HepG2 (cell line): Measurements from ENCODE around the gene RPS6KL1. TPM values are rescaled to one million over a fixed set of nuclear protein-coding genes. Genes with fewer than 3 reads are reported as not detected.

ENCODE experiments used
- CBX5 ChIP-seq: sonication (generic); formaldehyde crosslinking; IDR thresholded peaks from 2 replicates; pipeline ENCODE4 v1.4.0; 2020; ENCODE audit warnings: missing genetic modification reagents, borderline replicate concordance
- CREM ChIP-seq, 2 experiments: sonication (generic) in 1 of 2; formaldehyde crosslinking in 1 of 2; IDR thresholded peaks; 2 replicates each; pipeline versions ENCODE4 v1.4.0 to v1.6.1; 2016 to 2020; ENCODE audit warnings: antibody characterized with exemption in 1 of 2, mild to moderate bottlenecking in 1 of 2, missing genetic modification reagents in 1 of 2
- E2F2 ChIP-seq: sonication (generic); formaldehyde crosslinking; IDR thresholded peaks from 2 replicates; pipeline ENCODE4 v1.4.0; 2020; ENCODE audit warnings: missing genetic modification reagents, borderline replicate concordance
- JUN ChIP-seq: sonication (generic); formaldehyde crosslinking; IDR thresholded peaks from 2 replicates; pipeline ENCODE4 v1.4.0; 2020; ENCODE audit warnings: mild to moderate bottlenecking, missing genetic modification reagents
- JUND ChIP-seq: sonication (generic); formaldehyde crosslinking; IDR thresholded peaks from 2 replicates; pipeline ENCODE4 v1.8.0; 2022; ENCODE audit warnings: mild to moderate bottlenecking, missing genetic modification reagents
- KLF12 ChIP-seq: sonication (generic); formaldehyde crosslinking; IDR thresholded peaks from 2 replicates; pipeline ENCODE4 v1.4.0; 2020; ENCODE audit warnings: missing genetic modification reagents, borderline replicate concordance
- KMT2A ChIP-seq: sonication (generic); formaldehyde crosslinking; IDR thresholded peaks from 2 replicates; pipeline ENCODE4 v1.4.0; 2020; ENCODE audit warnings: missing genetic modification reagents
- MYNN ChIP-seq: sonication (generic); formaldehyde crosslinking; IDR thresholded peaks from 2 replicates; pipeline ENCODE4 v1.4.0; 2020; ENCODE audit warnings: mild to moderate bottlenecking, low read depth, missing genetic modification reagents
- NFE2L1 ChIP-seq: sonication (generic); formaldehyde crosslinking; IDR thresholded peaks from 2 replicates; pipeline ENCODE4 v1.4.0; 2020; ENCODE audit warnings: missing genetic modification reagents, mild to moderate bottlenecking, borderline replicate concordance
- NFIC ChIP-seq: IDR thresholded peaks from 2 replicates; pipeline ENCODE4 v1.6.1; 2012; ENCODE audit warnings: mild to moderate bottlenecking, low read length, inconsistent platforms
- NFYB ChIP-seq: sonication (generic); formaldehyde crosslinking; IDR thresholded peaks from 2 replicates; pipeline ENCODE4 v1.4.0; 2020; ENCODE audit warnings: missing genetic modification reagents
- NR0B2 ChIP-seq: sonication (generic); formaldehyde crosslinking; IDR thresholded peaks from 2 replicates; pipeline ENCODE4 v1.4.0; 2020; ENCODE audit warnings: mild to moderate bottlenecking, missing genetic modification reagents
- NR1H2 ChIP-seq: sonication (generic); formaldehyde crosslinking; IDR thresholded peaks from 2 replicates; pipeline ENCODE4 v1.8.1; 2022; ENCODE audit warnings: low read depth, missing genetic modification reagents, borderline replicate concordance
- PAF1 ChIP-seq: IDR thresholded peaks from 2 replicates; pipeline ENCODE4 v1.6.1; 2016; ENCODE audit warnings: missing genetic modification reagents, missing compliant biosample characterization
- SMYD3 ChIP-seq: sonication (generic); formaldehyde crosslinking; IDR thresholded peaks from 2 replicates; pipeline ENCODE4 v1.8.1; 2023; ENCODE audit warnings: mild to moderate bottlenecking, missing genetic modification reagents
- TEAD3 ChIP-seq: optimal IDR thresholded peaks from 2 replicates; pipeline ENCODE3; 2016; ENCODE audit warnings: borderline replicate concordance
- THAP11 ChIP-seq: IDR thresholded peaks from 2 replicates; pipeline ENCODE4 v1.6.1; 2016; ENCODE audit warnings: missing biosample characterization, missing genetic modification reagents
- ZNF292 ChIP-seq: sonication (generic); formaldehyde crosslinking; IDR thresholded peaks from 2 replicates; pipeline ENCODE4 v1.8.1; 2022; ENCODE audit warnings: mild to moderate bottlenecking, low read depth, missing genetic modification reagents, borderline replicate concordance
- ZNF331 ChIP-seq: sonication (generic); formaldehyde crosslinking; IDR thresholded peaks from 2 replicates; pipeline ENCODE4 v1.4.0; 2020; ENCODE audit warnings: missing genetic modification reagents
- ZNF512B ChIP-seq: sonication (generic); formaldehyde crosslinking; IDR thresholded peaks from 2 replicates; pipeline ENCODE4 v1.5.1; 2020; ENCODE audit warnings: missing genetic modification reagents, mild to moderate bottlenecking, borderline replicate concordance
- ZNF580 ChIP-seq: IDR thresholded peaks from 2 replicates; pipeline ENCODE4 v1.6.1; 2016; ENCODE audit warnings: low read depth, borderline replicate concordance
- ZNF75D ChIP-seq: sonication (generic); formaldehyde crosslinking; IDR thresholded peaks from 2 replicates; pipeline ENCODE4 v1.8.1; 2023; ENCODE audit warnings: missing genetic modification reagents, mild to moderate bottlenecking, borderline replicate concordance
- ZNF83 ChIP-seq: sonication (generic); formaldehyde crosslinking; IDR thresholded peaks from 2 replicates; pipeline ENCODE4 v1.4.0; 2020; ENCODE audit warnings: missing genetic modification reagents, mild to moderate bottlenecking, borderline replicate concordance
- polyA plus RNA-seq, 8 experiments: library from polyadenylated mRNA; depleted of rRNA in 3 of 8; stranded (reverse) in 7 of 8; unstranded in 1 of 8; fragments of >200 nt; fragmentation: Illumina TruSeq in 4 of 8; extraction: Trizol in 4 of 8; gene quantifications; 2 replicates each; pipeline versions ENCODE4 v1.2.1 to v1.2.3, GENCODE V29; 2011 to 2016; ENCODE audit warnings: low read depth in 4 of 8, missing spikeins in 1 of 8, mixed read lengths in 1 of 8; ENCODE audit not compliant: insufficient read depth in 1 of 8
- total RNA-seq, 5 experiments: library from RNA; depleted of rRNA; stranded (reverse); fragments of >200 nt; fragmentation: Illumina TruSeq; extraction: Trizol; gene quantifications; 2 replicates each; pipeline ENCODE4 v1.2.3, GENCODE V29; 2016; ENCODE audit warnings: low read depth in 1 of 5

Gene RPS6KL1
- total and polyA plus RNA-seq, 2 of the 13 experiments (the other 11 are each of a cell fraction or from before 2014, with no cell fraction given), result 6.5 to 11.5 TPM

GRCh38 chr14:74898694-74899093, 24.4 kb downstream of the RPS6KL1 start (continued):
- peak; percentile 84 for TF ChIP-seq THAP11 (CRISPR knock-in tag)
- no peak for TF ChIP-seq JUND
- TF ChIP-seq KMT2A (CRISPR knock-in tag), result peak; percentile 63; the same call in 1 of the 2 replicates
- peak; percentile 41; the same call in 1 of the 2 replicates for TF ChIP-seq NFIC
- TF ChIP-seq NFE2L1, result no peak
- TF ChIP-seq MYNN (CRISPR knock-in tag), result no peak
- TF ChIP-seq ZNF580 (CRISPR knock-in tag), result peak; percentile 77; the same call in 1 of the 2 replicates
- TF ChIP-seq NR0B2 (CRISPR knock-in tag), result peak; percentile 81; the same call in 1 of the 2 replicates
- TF ChIP-seq E2F2, result no peak
- TF ChIP-seq TEAD3 (CRISPR knock-in tag), result peak; percentile 56
- TF ChIP-seq NR1H2 (CRISPR knock-in tag), result no peak
- no peak for TF ChIP-seq ZNF75D (CRISPR knock-in tag)
- TF ChIP-seq PAF1, result no peak; the same call in 1 of the 2 replicates
- TF ChIP-seq ZNF292, result peak; percentile 41; the same call in 1 of the 2 replicates
- no peak for TF ChIP-seq NFYB
- TF ChIP-seq ZNF512B (CRISPR knock-in tag), result no peak
- TF ChIP-seq ZNF83 (CRISPR knock-in tag), result no peak
- no peak for TF ChIP-seq JUN (CRISPR knock-in tag)
- peak; percentile 70; the same call in 1 of the 2 replicates for TF ChIP-seq CREM (IDR thresholded peaks at IDR 0.05)
- no peak for TF ChIP-seq CREM (CRISPR knock-in tag; IDR thresholded peaks at IDR 0.05)
- no peak; the same call in 1 of the 2 replicates for TF ChIP-seq CBX5 (CRISPR knock-in tag)
- TF ChIP-seq ZNF331 (CRISPR knock-in tag), result peak; percentile 86; the same call in 1 of the 2 replicates
- TF ChIP-seq SMYD3, result peak; percentile 57; the same call in 1 of the 2 replicates
- TF ChIP-seq KLF12 (CRISPR knock-in tag), result no peak
